ENCODE measurements around the gene ZNF22. TPM values are rescaled to one million over a fixed set of nuclear protein-coding genes. Genes with fewer than 3 reads are reported as not detected.

Gene ZNF22
- total and polyA plus RNA-seq, 7 experiments from 2014 or later = 13.1 to 44.7 (median 29.7) TPM

- ChIA-PET CTCF (interaction anchor here (1.0 kb wide), 1 partner anchor 12 kb away, joined by 5 read pairs; no protein-coding TSS in a partner anchor), POLR2A (interaction anchor here (0.7 kb wide), 1 partner anchor 12 kb away, joined by 4 read pairs; no protein-coding TSS in a partner anchor)
- peak overlapping the region in 6 of 10 donors; percentile 6 to 49 (median 36) for H3K4me3 Mint-ChIP-seq
- H3K9me3 Mint-ChIP-seq = peaks cover 0 to 8% (median 0%) of the 10 kb centered on the region in 11 donors
- H3K27me3 ChIP-seq (ENCODE audit: control insufficient read depth in 2 of 2, insufficient read depth in 2 of 2, low read length in 2 of 2) = no peaks in the 10 kb centered on the region
- H3K4me1 ChIP-seq (ENCODE audit: control insufficient read depth in 2 of 2, insufficient read depth in 2 of 2, low read length in 2 of 2) = peaks cover 9 to 21% of the 10 kb centered on the region in 2 donors
- no peaks in the 10 kb centered on the region for H3K36me3 ChIP-seq (ENCODE audit: control insufficient read depth in 2 of 3, insufficient read depth in 3 of 3, low read length in 3 of 3)
- peaks cover 0 to 3% (median 0%) of the 10 kb centered on the region in 5 donors for H3K36me3 Mint-ChIP-seq
- H3K4me1 Mint-ChIP-seq = peaks cover 16 to 45% (median 34%) of the 10 kb centered on the region in 7 donors
- no peak overlapping the region for H3K4me3 ChIP-seq (ENCODE audit: low read length)
- no peak for ATAC-seq
- no peak overlapping the region for H3K27ac ChIP-seq (ENCODE audit: low read depth, low read length)
- no peak for DNase-seq
- intact Hi-C loops (cut with micrococcal nuclease) = no loop called here
- H3K27me3 Mint-ChIP-seq = peaks cover 0 to 8% (median 0%) of the 10 kb centered on the region in 5 donors
- peak overlapping the region in 6 of 9 donors; percentile 27 to 79 (median 52) for H3K27ac Mint-ChIP-seq
- no peaks in the 10 kb centered on the region for H3K9me3 ChIP-seq (ENCODE audit: control insufficient read depth in 2 of 3, low read length in 3 of 3)
Measured at GRCh38 chr10:44995914-44996669, 4.6 kb upstream of the ZNF22 start.

- Histone ChIP-seq H3K9me3 (ENCODE audit: control insufficient read depth in 2 of 3, low read length in 3 of 3) (no peaks in the 10 kb centered on the region), H3K27me3 (ENCODE audit: control insufficient read depth in 2 of 2, insufficient read depth in 2 of 2, low read length in 2 of 2) (no peaks in the 10 kb centered on the region), H3K27ac (ENCODE audit: low read depth, low read length) (no peak overlapping the region), H3K4me3 (ENCODE audit: low read length) (no peak overlapping the region), H3K36me3 (ENCODE audit: control insufficient read depth in 2 of 3, insufficient read depth in 3 of 3, low read length in 3 of 3) (no peaks in the 10 kb centered on the region), H3K4me1 (ENCODE audit: control insufficient read depth in 2 of 2, insufficient read depth in 2 of 2, low read length in 2 of 2) (peaks cover 16 to 27% of the 10 kb centered on the region in 2 donors)
- Mint-ChIP-seq H3K27me3 (peaks cover 0 to 8% (median 0%) of the 10 kb centered on the region in 5 donors), H3K4me1 (peaks cover 19 to 52% (median 43%) of the 10 kb centered on the region in 7 donors), H3K9me3 (peaks cover 0 to 9% (median 3%) of the 10 kb centered on the region in 11 donors), H3K27ac (no peak overlapping the region), H3K4me3 (no peak overlapping the region), H3K36me3 (peaks cover under 1 to 6% (median under 1%) of the 10 kb centered on the region in 5 donors)
- intact Hi-C loops (cut with micrococcal nuclease) = no loop called here
- no peak for ATAC-seq
- no peak for DNase-seq
- POLR2A ChIA-PET = no interaction called here
- CTCF ChIA-PET = no interaction called here
Measured at GRCh38 chr10:44997105-44997748, 3.5 kb upstream of the ZNF22 start.

- Mint-ChIP-seq H3K4me1 (peaks cover 21 to 59% (median 53%) of the 10 kb centered on the region in 7 donors), H3K9me3 (peaks cover 0 to 18% (median 7%) of the 10 kb centered on the region in 11 donors), H3K27me3 (peaks cover 0 to 8% (median 0%) of the 10 kb centered on the region in 5 donors), H3K36me3 (peaks cover 5 to 14% (median 10%) of the 10 kb centered on the region in 5 donors), H3K4me3 (no peak overlapping the region), H3K27ac (no peak overlapping the region)
- peaks cover 0 to 2% (median 0%) of the 10 kb centered on the region in 3 experiments for H3K36me3 ChIP-seq (ENCODE audit: control insufficient read depth in 2 of 3, insufficient read depth in 3 of 3, low read length in 3 of 3)
- intact Hi-C loops (cut with micrococcal nuclease) = no loop called here
- CTCF ChIA-PET = no interaction called here
- POLR2A ChIA-PET = no interaction called here
- peaks cover 17 to 27% of the 10 kb centered on the region in 2 donors for H3K4me1 ChIP-seq (ENCODE audit: control insufficient read depth in 2 of 2, insufficient read depth in 2 of 2, low read length in 2 of 2)
- H3K4me3 ChIP-seq (ENCODE audit: low read length) = no peak overlapping the region
- no peaks in the 10 kb centered on the region for H3K27me3 ChIP-seq (ENCODE audit: control insufficient read depth in 2 of 2, insufficient read depth in 2 of 2, low read length in 2 of 2)
- ATAC-seq (no peak), DNase-seq (no peak)
- no peak overlapping the region for H3K27ac ChIP-seq (ENCODE audit: low read depth, low read length)
- H3K9me3 ChIP-seq (ENCODE audit: control insufficient read depth in 2 of 3, low read length in 3 of 3) = peaks cover 0 to 2% (median 1%) of the 10 kb centered on the region in 3 experiments
Measured at GRCh38 chr10:44998146-44998631, 2.5 kb upstream of the ZNF22 start.

- peaks cover 22 to 56% (median 45%) of the 10 kb centered on the region in 7 donors for H3K4me1 Mint-ChIP-seq
- peaks cover 11 to 35% (median 31%) of the 10 kb centered on the region in 5 donors for H3K36me3 Mint-ChIP-seq
- Histone ChIP-seq H3K9me3 (ENCODE audit: control insufficient read depth in 2 of 3, low read length in 3 of 3) (peaks cover 0 to 17% (median 8%) of the 10 kb centered on the region in 3 experiments), H3K36me3 (ENCODE audit: control insufficient read depth in 2 of 3, insufficient read depth in 3 of 3, low read length in 3 of 3) (peaks cover 0 to 18% (median 4%) of the 10 kb centered on the region in 3 experiments), H3K27ac (ENCODE audit: low read depth, low read length) (peak overlapping the region; percentile 68), H3K4me1 (ENCODE audit: control insufficient read depth in 2 of 2, insufficient read depth in 2 of 2, low read length in 2 of 2) (peaks cover 17 to 20% of the 10 kb centered on the region in 2 donors), H3K4me3 (ENCODE audit: low read length) (peak overlapping the region; percentile 81), H3K27me3 (ENCODE audit: control insufficient read depth in 2 of 2, insufficient read depth in 2 of 2, low read length in 2 of 2) (no peaks in the 10 kb centered on the region)
- intact Hi-C loops (cut with micrococcal nuclease) = loop anchor here (1.0 to 10.0 kb wide), 6 partner anchors 25 to 675 kb away; partner anchors contain the start of genes RASSF4 (in 2 of the 2) and ZFAND4 (in 1 of the 2)
- H3K27me3 Mint-ChIP-seq = peaks cover 0 to 8% (median 0%) of the 10 kb centered on the region in 5 donors
- peak overlapping the region; percentile 77 to 94 (median 90) for H3K4me3 Mint-ChIP-seq
- H3K9me3 Mint-ChIP-seq = peaks cover 0 to 38% (median 21%) of the 10 kb centered on the region in 11 donors
- DNase-seq (no peak), ATAC-seq (no peak)
- ChIA-PET POLR2A (interaction anchor here (0.9 to 1.9 kb wide), 4 partner anchors 38 to 87 kb away, joined by 3 to 5 read pairs (median 4); partner anchors contain the start of gene RASSF4), CTCF (interaction anchor here (0.7 to 0.9 kb wide), 2 partner anchors 12 to 68 kb away, joined by 3 read pairs; no protein-coding TSS in a partner anchor)
- H3K27ac Mint-ChIP-seq = peak overlapping the region; percentile 72 to 94 (median 90)
Measured at GRCh38 chr10:45000138-45000751, 478 bp upstream of the ZNF22 start.

GRCh38 chr10:45001381-45002148 is 842 bp downstream of the ZNF22 start:
- H3K9me3 Mint-ChIP-seq = peaks cover 0 to 52% (median 22%) of the 10 kb centered on the region in 11 donors
- ChIA-PET CTCF (no interaction called here), POLR2A (interaction anchor here (1.9 kb wide), 1 partner anchor 88 kb away, joined by 5 read pairs; no protein-coding TSS in a partner anchor)
- peaks cover 0 to 8% (median 0%) of the 10 kb centered on the region in 5 donors for H3K27me3 Mint-ChIP-seq
- H3K4me3 ChIP-seq (ENCODE audit: low read length) = peak overlapping the region; percentile 81
- H3K36me3 ChIP-seq (ENCODE audit: control insufficient read depth in 2 of 3, insufficient read depth in 3 of 3, low read length in 3 of 3) = peaks cover 0 to 18% (median 4%) of the 10 kb centered on the region in 3 experiments
- peaks cover 14 to 46% (median 34%) of the 10 kb centered on the region in 7 donors for H3K4me1 Mint-ChIP-seq
- intact Hi-C loops (cut with micrococcal nuclease) = loop anchor here (2.0 to 10.0 kb wide), 5 partner anchors 27 to 673 kb away; partner anchors contain the start of genes RASSF4 (in 1 of the 2) and ZFAND4 (in 1 of the 2)
- DNase-seq (peak in 8 of 9 donors; percentile 22 to 57 (median 44)), ATAC-seq (peak; percentile 75)
- peaks cover 8 to 10% of the 10 kb centered on the region in 2 donors for H3K4me1 ChIP-seq (ENCODE audit: control insufficient read depth in 2 of 2, insufficient read depth in 2 of 2, low read length in 2 of 2)
- H3K36me3 Mint-ChIP-seq = peaks cover 11 to 42% (median 39%) of the 10 kb centered on the region in 5 donors
- H3K4me3 Mint-ChIP-seq = peak overlapping the region; percentile 77 to 96 (median 93)
- H3K27ac ChIP-seq (ENCODE audit: low read depth, low read length) = peak overlapping the region; percentile 68
- H3K9me3 ChIP-seq (ENCODE audit: control insufficient read depth in 2 of 3, low read length in 3 of 3) = peaks cover 0 to 26% (median 8%) of the 10 kb centered on the region in 3 experiments
- H3K27me3 ChIP-seq (ENCODE audit: control insufficient read depth in 2 of 2, insufficient read depth in 2 of 2, low read length in 2 of 2) = no peaks in the 10 kb centered on the region
- H3K27ac Mint-ChIP-seq = peak overlapping the region; percentile 71 to 93 (median 89)

Measured in naive thymus-derived CD4-positive, alpha-beta T cell (primary cell).